Neural progenitor cell (in vitro differentiated cells): ENCODE measurements around the gene NEU2. TPM values are rescaled to one million over a fixed set of nuclear protein-coding genes. Genes with fewer than 3 reads are reported as not detected.
A peak's percentile ranks its signal among the peaks of the same experiment; 100 is the strongest.

Source experiments
- DNase-seq: peaks from one replicate; pipeline ENCODE4 v3.0.0-alpha.2; 2016; ENCODE audit warnings: low spot score
- H2AFZ ChIP-seq: fragments of 200-600 bp; sonication (generic); replicated peaks from 2 replicates; pipeline ENCODE4 v1.6.1; 2016; ENCODE audit warnings: antibody characterized with exemption
- H3F3A ChIP-seq: fragments of 200-600 bp; sonication (generic); 2 replicates; pipeline ENCODE4 v1.6.1; 2016; ENCODE audit warnings: antibody characterized with exemption, low read depth
- H3K27ac ChIP-seq: fragments of 200-600 bp; sonication (generic); 2 replicates; pipeline ENCODE4 v1.5.1; 2016; ENCODE audit warnings: mild to moderate bottlenecking
- H3K27me3 ChIP-seq: fragments of 200-600 bp; sonication (generic); 2 replicates; pipeline ENCODE4 v1.6.1; 2016; ENCODE audit warnings: mild to moderate bottlenecking, moderate library complexity
- H3K36me3 ChIP-seq: fragments of 200-600 bp; sonication (generic); 2 replicates; pipeline ENCODE4 v1.5.1; 2016
- H3K4me1 ChIP-seq: fragments of 200-600 bp; sonication (generic); 2 replicates; pipeline ENCODE4 v1.6.1; 2016; ENCODE audit warnings: mixed run types
- H3K4me2 ChIP-seq: fragments of 200-600 bp; sonication (generic); 2 replicates; pipeline ENCODE4 v1.6.1; 2016
- H3K4me3 ChIP-seq: fragments of 200-600 bp; sonication (generic); 2 replicates; pipeline ENCODE4 v1.5.1; 2016
- H3K79me2 ChIP-seq: fragments of 200-600 bp; sonication (generic); 2 replicates; pipeline ENCODE4 v1.6.1; 2016; ENCODE audit warnings: low read depth
- H3K9ac ChIP-seq: fragments of 200-600 bp; sonication (generic); 2 replicates; pipeline ENCODE4 v1.6.1; 2016
- H3K9me3 ChIP-seq: fragments of 200-600 bp; sonication (generic); 2 replicates; pipeline ENCODE4 v1.5.1; 2016; ENCODE audit warnings: low read depth
- H4K20me1 ChIP-seq: fragments of 200-600 bp; sonication (generic); 2 replicates; pipeline ENCODE4 v1.6.1; 2016; ENCODE audit warnings: low read depth
- H3K27ac Mint-ChIP-seq: 3 replicates; pipeline ENCODE4 v1.8.0; 2021; ENCODE audit warnings: mixed read lengths
- H3K27me3 Mint-ChIP-seq: 2 replicates; pipeline ENCODE4 v1.8.0; 2022; ENCODE audit warnings: low read depth, mild to moderate bottlenecking, inconsistent platforms, moderate library complexity, mixed read lengths; ENCODE audit not compliant: insufficient read depth
- H3K36me3 Mint-ChIP-seq: 3 replicates; pipeline ENCODE4 v1.8.0; 2021; ENCODE audit warnings: mixed read lengths
- H3K4me1 Mint-ChIP-seq: 3 replicates; pipeline ENCODE4 v1.8.0; 2021; ENCODE audit warnings: mixed read lengths
- H3K4me3 Mint-ChIP-seq: 3 replicates; pipeline ENCODE4 v1.8.0; 2021; ENCODE audit warnings: mild to moderate bottlenecking, moderate library complexity, mixed read lengths
- H3K9me3 Mint-ChIP-seq: 3 replicates; pipeline ENCODE4 v1.8.0; 2020; ENCODE audit warnings: mixed read lengths
- EZH2 ChIP-seq: fragments of 200-600 bp; sonication (generic); IDR thresholded peaks from 2 replicates; pipeline ENCODE4 v1.6.1; 2017; ENCODE audit warnings: antibody characterized with exemption, mild to moderate bottlenecking, moderate library complexity
- EZH2phosphoT487 ChIP-seq: fragments of 200-600 bp; sonication (generic); IDR thresholded peaks from 2 replicates; pipeline ENCODE4 v1.6.1; 2017; ENCODE audit warnings: antibody characterized with exemption
- total RNA-seq: library from RNA; depleted of rRNA; stranded (reverse); fragments of >200 nt; gene quantifications from 2 replicates; pipeline ENCODE4 v1.2.3, GENCODE V29; 2015; ENCODE audit warnings: low replicate concordance
- TF ChIP-seq, protein P1 (sequence below): fragments of 200-600 bp; sonication (generic); IDR thresholded peaks from 2 replicates; pipeline ENCODE4 v1.5.1; 2017; ENCODE audit warnings: antibody characterized with exemption, mild to moderate bottlenecking

Gene NEU2
- total RNA-seq, 1 donor from 2014 or later = not detected

DNA sequence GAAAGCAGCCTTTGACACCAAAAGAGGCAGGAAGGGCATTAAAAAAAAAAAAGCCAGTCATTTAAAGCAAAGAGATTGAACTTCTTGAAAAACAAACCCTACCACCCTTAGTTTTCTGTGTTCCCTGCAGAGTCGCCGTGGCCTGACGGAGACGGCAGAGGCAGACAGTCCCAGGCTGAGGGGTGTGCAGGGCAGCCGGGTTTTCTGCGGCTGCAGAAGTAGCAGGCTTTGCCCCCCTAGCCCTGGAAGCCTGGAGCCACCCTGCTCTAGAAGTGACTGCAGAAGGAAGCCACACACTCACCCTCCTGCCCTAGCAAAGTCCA lies 30.4 kb downstream of the NEU2 start:
- H3K27ac Mint-ChIP-seq = no peak overlapping the region
- Histone ChIP-seq H3K9ac (no peak overlapping the region), H3K79me2 (no peaks in the 10 kb centered on the region), H4K20me1 (no peaks in the 10 kb centered on the region), H3K4me3 (no peak overlapping the region), H3K4me2 (no peak overlapping the region), H3K36me3 (no peaks in the 10 kb centered on the region), H3K9me3 (no peaks in the 10 kb centered on the region), H2AFZ (no peak overlapping the region), H3K27me3 (no peaks in the 10 kb centered on the region), H3K27ac (no peak overlapping the region), H3K4me1 (peaks cover 13% of the 10 kb centered on the region), H3F3A (no peaks in the 10 kb centered on the region)
- peaks cover 3% of the 10 kb centered on the region for H3K27me3 Mint-ChIP-seq
- H3K36me3 Mint-ChIP-seq = no peaks in the 10 kb centered on the region
- TF ChIP-seq, protein P1, sequence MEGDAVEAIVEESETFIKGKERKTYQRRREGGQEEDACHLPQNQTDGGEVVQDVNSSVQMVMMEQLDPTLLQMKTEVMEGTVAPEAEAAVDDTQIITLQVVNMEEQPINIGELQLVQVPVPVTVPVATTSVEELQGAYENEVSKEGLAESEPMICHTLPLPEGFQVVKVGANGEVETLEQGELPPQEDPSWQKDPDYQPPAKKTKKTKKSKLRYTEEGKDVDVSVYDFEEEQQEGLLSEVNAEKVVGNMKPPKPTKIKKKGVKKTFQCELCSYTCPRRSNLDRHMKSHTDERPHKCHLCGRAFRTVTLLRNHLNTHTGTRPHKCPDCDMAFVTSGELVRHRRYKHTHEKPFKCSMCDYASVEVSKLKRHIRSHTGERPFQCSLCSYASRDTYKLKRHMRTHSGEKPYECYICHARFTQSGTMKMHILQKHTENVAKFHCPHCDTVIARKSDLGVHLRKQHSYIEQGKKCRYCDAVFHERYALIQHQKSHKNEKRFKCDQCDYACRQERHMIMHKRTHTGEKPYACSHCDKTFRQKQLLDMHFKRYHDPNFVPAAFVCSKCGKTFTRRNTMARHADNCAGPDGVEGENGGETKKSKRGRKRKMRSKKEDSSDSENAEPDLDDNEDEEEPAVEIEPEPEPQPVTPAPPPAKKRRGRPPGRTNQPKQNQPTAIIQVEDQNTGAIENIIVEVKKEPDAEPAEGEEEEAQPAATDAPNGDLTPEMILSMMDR = no peak
- no peak for TF ChIP-seq EZH2
- no peak for TF ChIP-seq EZH2phosphoT487
- H3K4me3 Mint-ChIP-seq = no peak overlapping the region
- H3K4me1 Mint-ChIP-seq = peaks cover 31% of the 10 kb centered on the region
- H3K9me3 Mint-ChIP-seq = no peaks in the 10 kb centered on the region
- DNase-seq = no peak

DNA sequence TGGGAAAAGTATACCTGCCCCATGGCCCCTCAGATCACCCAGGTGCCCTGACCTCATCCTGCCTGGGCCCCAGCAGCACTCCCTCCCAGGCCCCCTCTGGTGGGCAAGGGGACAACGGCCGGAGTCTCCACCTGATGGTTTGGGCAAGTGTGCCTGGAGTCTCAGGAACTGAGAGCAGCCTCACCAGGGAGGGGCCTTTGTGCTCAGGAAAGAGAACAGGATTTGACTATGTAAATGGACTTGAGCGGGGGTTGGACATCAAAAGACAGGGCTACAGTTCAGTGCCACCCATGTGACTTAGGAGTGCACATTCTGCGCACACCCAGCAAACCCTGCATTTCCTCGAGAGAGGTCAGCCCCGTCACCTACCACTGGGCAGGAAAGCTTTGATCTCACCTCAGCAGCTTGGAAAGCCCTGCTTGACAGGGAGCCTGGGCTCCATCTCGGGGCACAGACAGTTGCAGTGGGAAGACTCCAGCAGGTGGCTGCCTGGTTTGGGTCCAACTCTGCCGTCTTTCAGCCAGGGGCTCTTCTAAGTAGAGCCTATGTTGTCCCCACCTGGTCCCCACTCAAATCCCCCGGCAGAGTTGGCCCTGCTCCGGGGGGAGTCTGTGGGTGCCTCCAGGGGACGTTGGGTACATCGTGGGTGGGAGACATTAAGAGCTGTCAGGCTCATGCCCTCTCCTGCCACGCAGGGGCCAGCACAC lies 30.9 kb downstream of the NEU2 start:
- Histone ChIP-seq H3F3A (no peaks in the 10 kb centered on the region), H3K4me2 (no peak overlapping the region), H3K9me3 (no peaks in the 10 kb centered on the region), H3K27me3 (no peaks in the 10 kb centered on the region), H3K36me3 (no peaks in the 10 kb centered on the region), H3K4me3 (no peak overlapping the region), H4K20me1 (no peaks in the 10 kb centered on the region), H2AFZ (no peak overlapping the region), H3K79me2 (no peaks in the 10 kb centered on the region), H3K9ac (no peak overlapping the region), H3K27ac (no peak overlapping the region), H3K4me1 (peaks cover 13% of the 10 kb centered on the region)
- peaks cover 3% of the 10 kb centered on the region for H3K27me3 Mint-ChIP-seq
- H3K27ac Mint-ChIP-seq = peak overlapping the region; percentile 37
- H3K36me3 Mint-ChIP-seq = no peaks in the 10 kb centered on the region
- H3K4me1 Mint-ChIP-seq = peaks cover 31% of the 10 kb centered on the region
- TF ChIP-seq, protein P1 = peak; percentile 41
- TF ChIP-seq EZH2phosphoT487 = no peak
- DNase-seq = peak; percentile 31
- no peak overlapping the region for H3K4me3 Mint-ChIP-seq
- H3K9me3 Mint-ChIP-seq = no peaks in the 10 kb centered on the region

- no peaks in the 10 kb centered on the region for H4K20me1 ChIP-seq
- DNase-seq = no peak
- TF ChIP-seq, protein P1 = no peak
- no peak for TF ChIP-seq EZH2phosphoT487
- TF ChIP-seq EZH2 = no peak
- peaks cover 3% of the 10 kb centered on the region for H3K27me3 Mint-ChIP-seq
- no peak overlapping the region for H2AFZ ChIP-seq
- no peaks in the 10 kb centered on the region for H3F3A ChIP-seq
- no peak overlapping the region for H3K4me3 ChIP-seq
- no peak overlapping the region for H3K4me2 ChIP-seq
- H3K9me3 Mint-ChIP-seq = no peaks in the 10 kb centered on the region
- H3K27ac ChIP-seq = no peak overlapping the region
- H3K9me3 ChIP-seq = no peaks in the 10 kb centered on the region
- no peaks in the 10 kb centered on the region for H3K79me2 ChIP-seq
- no peak overlapping the region for H3K4me3 Mint-ChIP-seq
- no peak overlapping the region for H3K27ac Mint-ChIP-seq
- peaks cover 13% of the 10 kb centered on the region for H3K4me1 ChIP-seq
- H3K4me1 Mint-ChIP-seq = peaks cover 31% of the 10 kb centered on the region
- no peaks in the 10 kb centered on the region for H3K36me3 ChIP-seq
- no peaks in the 10 kb centered on the region for H3K36me3 Mint-ChIP-seq
- no peaks in the 10 kb centered on the region for H3K27me3 ChIP-seq
- H3K9ac ChIP-seq = no peak overlapping the region
These were observed 31.5 kb downstream of the NEU2 start for GRCh38 chr2:233063976-233064411.
